SU-DHL-6 (cell line): ENCODE data around the gene MYH11.

Experiments
- H2AFZ ChIP-seq: fragments of 200-600 bp; sonication (generic); 2 replicates; pipeline ENCODE4 v1.6.1; 2014; ENCODE audit warnings: low read depth, mild to moderate bottlenecking, moderate library complexity, mixed read lengths, antibody characterized with exemption, low read length; ENCODE audit not compliant: severe bottlenecking
- H3F3A ChIP-seq: fragments of 200-600 bp; shearing (Covaris generic); 2 replicates; pipeline ENCODE4 v1.6.0; 2016; ENCODE audit warnings: antibody characterized with exemption, mild to moderate bottlenecking; ENCODE audit not compliant: insufficient read depth
- H3K27ac ChIP-seq: fragments of 200-600 bp; sonication (generic); 2 replicates; pipeline ENCODE4 v1.5.1; 2016; ENCODE audit warnings: low read depth, mild to moderate bottlenecking, low read length, moderate library complexity, mixed read lengths
- H3K27me3 ChIP-seq: fragments of 200-600 bp; sonication (generic), shearing (Covaris generic); 2 replicates; pipeline ENCODE4 v1.6.0; 2014; ENCODE audit warnings: mild to moderate bottlenecking, low read length
- H3K36me3 ChIP-seq: fragments of 200-600 bp; sonication (generic); 2 replicates; pipeline ENCODE4 v1.6.1; 2014; ENCODE audit warnings: mild to moderate bottlenecking, low read length, mixed read lengths
- H3K4me2 ChIP-seq: fragments of 300-600, 200-600 bp; shearing (Covaris generic), sonication (generic); 2 replicates; pipeline ENCODE4 v1.6.0; 2014; ENCODE audit warnings: low read length, low read depth, mild to moderate bottlenecking; ENCODE audit not compliant: poor library complexity, severe bottlenecking
- H3K4me3 ChIP-seq: fragments of 200-600 bp; sonication (generic); 2 replicates; pipeline ENCODE4 v1.5.1; 2014; ENCODE audit warnings: antibody characterized with exemption, low read length, mild to moderate bottlenecking, mixed read lengths; ENCODE audit not compliant: insufficient read depth, poor library complexity, severe bottlenecking
- H3K79me2 ChIP-seq: fragments of 200-600 bp; sonication (generic); 2 replicates; pipeline ENCODE4 v1.6.1; 2014; ENCODE audit warnings: mild to moderate bottlenecking, low read length, moderate library complexity; ENCODE audit not compliant: insufficient read depth
- H3K9ac ChIP-seq: fragments of 200-600 bp; sonication (generic); 2 replicates; pipeline ENCODE4 v1.7.0; 2014; ENCODE audit warnings: mild to moderate bottlenecking, low read length
- H3K9me2 ChIP-seq: fragments of 200-600 bp; sonication (generic); replicated peaks from 2 replicates; pipeline ENCODE4 v1.6.1; 2014; ENCODE audit warnings: low read length; ENCODE audit not compliant: insufficient read depth
- H3K9me3 ChIP-seq: fragments of 200-600 bp; sonication (generic); 2 replicates; pipeline ENCODE4 v1.6.1; 2014; ENCODE audit warnings: low read length, mixed read lengths; ENCODE audit not compliant: insufficient read depth
- H4K20me1 ChIP-seq: fragments of 200-600 bp; sonication (generic); 2 replicates; pipeline ENCODE4 v1.6.1; 2014; ENCODE audit warnings: low read depth, mild to moderate bottlenecking, antibody characterized with exemption, low read length, moderate library complexity, mixed read lengths
- EZH2phosphoT487 ChIP-seq: fragments of 200-600 bp; sonication (generic), shearing (Covaris generic); conservative IDR thresholded peaks from 2 replicates; pipeline ENCODE4 v1.6.1; 2018; ENCODE audit warnings: mild to moderate bottlenecking, antibody characterized with exemption, low read length, moderate library complexity, mixed read lengths
- TF ChIP-seq, protein P1 (sequence below): fragments of 200-600 bp; sonication (generic); IDR thresholded peaks from one replicate; pipeline ENCODE4 v1.5.1; 2017; ENCODE audit warnings: antibody characterized with exemption, mild to moderate bottlenecking, low read length, moderate library complexity; ENCODE audit not compliant: insufficient read depth, poor library complexity, severe bottlenecking

The MYH11 gene

DNA sequence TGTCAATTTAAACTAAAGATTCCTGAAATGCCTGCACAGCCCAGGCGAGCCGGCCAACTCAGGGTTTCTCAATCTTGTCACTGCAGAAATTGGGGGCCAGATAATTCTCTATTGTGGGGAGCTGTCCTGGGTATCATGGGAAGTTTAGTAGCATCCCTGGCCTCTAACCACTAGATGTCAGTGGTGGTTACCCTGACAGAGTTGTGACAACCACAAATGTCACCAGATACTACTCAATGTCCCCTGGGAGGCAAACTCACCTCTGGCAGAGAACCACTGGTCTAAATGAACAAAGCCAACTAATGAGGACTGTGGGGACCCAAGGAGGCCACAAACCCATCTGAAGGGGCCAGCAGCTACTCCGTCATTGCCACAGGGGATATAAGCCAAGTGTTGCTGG lies 90.9 kb downstream of the MYH11 start:
- H3K9me3 ChIP-seq, result no peaks in the 10 kb centered on the region
- no peak overlapping the region for H3K4me2 ChIP-seq
- no peaks in the 10 kb centered on the region for H3K79me2 ChIP-seq
- no peak overlapping the region for H2AFZ ChIP-seq
- H3K4me3 ChIP-seq, result no peak overlapping the region
- H3F3A ChIP-seq, result no peaks in the 10 kb centered on the region
- no peaks in the 10 kb centered on the region for H3K9me2 ChIP-seq
- H3K27ac ChIP-seq, result no peak overlapping the region
- no peaks in the 10 kb centered on the region for H3K27me3 ChIP-seq
- H4K20me1 ChIP-seq, result no peaks in the 10 kb centered on the region
- no peaks in the 10 kb centered on the region for H3K36me3 ChIP-seq
- TF ChIP-seq EZH2phosphoT487, result no peak
- TF ChIP-seq, protein P1, sequence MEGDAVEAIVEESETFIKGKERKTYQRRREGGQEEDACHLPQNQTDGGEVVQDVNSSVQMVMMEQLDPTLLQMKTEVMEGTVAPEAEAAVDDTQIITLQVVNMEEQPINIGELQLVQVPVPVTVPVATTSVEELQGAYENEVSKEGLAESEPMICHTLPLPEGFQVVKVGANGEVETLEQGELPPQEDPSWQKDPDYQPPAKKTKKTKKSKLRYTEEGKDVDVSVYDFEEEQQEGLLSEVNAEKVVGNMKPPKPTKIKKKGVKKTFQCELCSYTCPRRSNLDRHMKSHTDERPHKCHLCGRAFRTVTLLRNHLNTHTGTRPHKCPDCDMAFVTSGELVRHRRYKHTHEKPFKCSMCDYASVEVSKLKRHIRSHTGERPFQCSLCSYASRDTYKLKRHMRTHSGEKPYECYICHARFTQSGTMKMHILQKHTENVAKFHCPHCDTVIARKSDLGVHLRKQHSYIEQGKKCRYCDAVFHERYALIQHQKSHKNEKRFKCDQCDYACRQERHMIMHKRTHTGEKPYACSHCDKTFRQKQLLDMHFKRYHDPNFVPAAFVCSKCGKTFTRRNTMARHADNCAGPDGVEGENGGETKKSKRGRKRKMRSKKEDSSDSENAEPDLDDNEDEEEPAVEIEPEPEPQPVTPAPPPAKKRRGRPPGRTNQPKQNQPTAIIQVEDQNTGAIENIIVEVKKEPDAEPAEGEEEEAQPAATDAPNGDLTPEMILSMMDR, result peak; percentile 74
- no peak overlapping the region for H3K9ac ChIP-seq

DNA sequence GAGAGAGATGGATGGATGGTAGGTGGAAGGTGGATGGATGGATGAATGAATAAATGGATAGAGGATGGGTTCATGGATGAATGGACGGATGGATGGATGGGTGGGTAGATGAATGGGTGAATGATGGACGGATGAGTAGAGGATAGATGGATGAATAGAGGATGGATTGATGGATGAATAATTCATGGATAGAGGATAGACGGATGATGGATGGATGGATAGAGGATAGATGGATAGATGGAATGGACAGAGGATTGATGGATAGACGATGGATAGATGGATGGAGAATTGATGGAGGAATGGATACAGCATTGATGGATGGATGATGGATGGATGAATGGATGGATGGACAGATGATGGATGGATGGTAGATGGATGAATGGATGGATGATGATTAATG lies 91.7 kb downstream of the MYH11 start:
- Histone ChIP-seq H3K27me3 (no peaks in the 10 kb centered on the region), H3K27ac (no peak overlapping the region), H3K4me3 (no peak overlapping the region), H3K9ac (no peak overlapping the region), H2AFZ (no peak overlapping the region), H4K20me1 (no peaks in the 10 kb centered on the region), H3F3A (no peaks in the 10 kb centered on the region), H3K9me3 (no peaks in the 10 kb centered on the region), H3K36me3 (no peaks in the 10 kb centered on the region), H3K79me2 (no peaks in the 10 kb centered on the region), H3K4me2 (no peak overlapping the region), H3K9me2 (no peaks in the 10 kb centered on the region)
- no peak for TF ChIP-seq EZH2phosphoT487
- TF ChIP-seq, protein P1, result no peak

DNA sequence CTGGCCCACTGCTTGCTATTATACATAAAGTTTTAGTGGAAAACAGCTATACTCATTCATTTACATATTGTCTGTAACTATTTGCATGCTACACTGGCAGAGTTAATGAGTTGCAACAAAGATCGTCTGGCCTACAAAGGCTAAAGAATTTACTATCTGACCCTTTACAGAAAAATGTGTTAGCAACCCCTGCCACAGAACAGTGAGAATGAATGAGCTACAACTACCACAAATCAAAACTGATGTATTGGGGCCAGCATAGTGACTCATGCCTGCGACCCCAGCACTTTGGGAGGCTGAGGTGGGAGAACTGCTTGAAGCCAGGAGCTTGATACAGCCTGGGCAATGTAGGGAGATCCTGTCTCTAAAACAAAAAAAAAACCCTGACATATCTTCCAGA lies 92.7 kb downstream of the MYH11 start:
- Histone ChIP-seq H3K4me2 (no peak overlapping the region), H3K27me3 (no peaks in the 10 kb centered on the region), H3F3A (no peaks in the 10 kb centered on the region), H3K79me2 (no peaks in the 10 kb centered on the region), H3K9me2 (no peaks in the 10 kb centered on the region), H2AFZ (no peak overlapping the region), H3K4me3 (no peak overlapping the region), H3K9me3 (no peaks in the 10 kb centered on the region), H3K9ac (no peak overlapping the region), H4K20me1 (no peaks in the 10 kb centered on the region), H3K36me3 (no peaks in the 10 kb centered on the region), H3K27ac (no peak overlapping the region)
- no peak for TF ChIP-seq EZH2phosphoT487
- TF ChIP-seq, protein P1, result no peak

DNA sequence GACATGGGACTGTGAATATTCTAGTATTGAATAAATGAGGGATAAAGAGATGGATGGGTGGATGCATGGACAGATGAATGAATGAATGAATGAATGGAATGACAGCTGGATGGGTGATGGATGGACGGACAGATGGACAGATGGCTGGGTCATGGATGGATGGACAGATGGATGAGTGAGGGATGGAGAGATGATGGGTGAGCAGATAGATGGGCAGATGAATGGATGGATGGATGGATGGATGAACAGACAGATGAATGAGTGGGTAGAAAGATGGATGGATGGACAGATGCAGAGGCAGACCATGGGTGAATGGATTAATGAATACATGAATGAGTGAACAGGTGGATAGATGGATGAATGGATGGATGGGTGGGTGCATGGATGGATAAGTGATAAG lies 96.7 kb downstream of the MYH11 start:
- Histone ChIP-seq H3K4me3 (no peak overlapping the region), H3K9me3 (no peaks in the 10 kb centered on the region), H3K79me2 (no peaks in the 10 kb centered on the region), H3K9ac (no peak overlapping the region), H4K20me1 (no peaks in the 10 kb centered on the region), H3K9me2 (no peaks in the 10 kb centered on the region), H3K4me2 (no peak overlapping the region), H3K27ac (no peak overlapping the region), H3F3A (no peaks in the 10 kb centered on the region), H3K36me3 (no peaks in the 10 kb centered on the region), H2AFZ (no peak overlapping the region), H3K27me3 (no peaks in the 10 kb centered on the region)
- TF ChIP-seq, protein P1, result no peak
- no peak for TF ChIP-seq EZH2phosphoT487
